ENCODE measurements around the gene LRMDA.

DNA sequence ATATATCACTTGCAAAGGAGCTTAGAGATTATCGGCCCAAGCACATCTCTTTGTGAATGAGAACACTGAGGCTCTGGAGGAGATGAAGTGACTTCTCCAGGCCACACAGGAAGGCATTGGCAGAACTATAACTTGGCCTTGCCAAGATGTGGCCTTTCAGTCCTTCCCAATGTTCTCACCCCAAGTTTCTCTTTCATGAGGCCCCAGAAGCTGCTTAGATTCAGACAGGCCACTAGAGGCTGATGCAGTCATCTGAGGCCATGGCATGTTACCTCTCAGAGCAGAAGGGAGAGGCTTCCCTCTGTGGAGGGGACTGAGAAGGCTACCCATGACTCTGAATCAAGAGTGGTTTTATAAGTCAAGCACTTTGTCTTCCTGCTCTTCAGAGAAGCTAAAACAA, 1003.7 kb downstream of the LRMDA start:
- TF ChIP-seq POLR2A (IDR thresholded peaks at IDR 0.05; ENCODE audit: low read length) (no peak), RFX5 (IDR thresholded peaks at IDR 0.05) (no peak), CTCF (IDR thresholded peaks at IDR 0.05) (no peak), REST (IDR thresholded peaks at IDR 0.05) (no peak), PHF8 (IDR thresholded peaks at IDR 0.05; ENCODE audit: borderline replicate concordance, low read depth) (no peak), EP300 (IDR thresholded peaks at IDR 0.05) (no peak), ZC3H11A (IDR thresholded peaks at IDR 0.05) (no peak), HEYL (CRISPR knock-in tag; IDR thresholded peaks at IDR 0.05) (no peak), KDM1A (IDR thresholded peaks at IDR 0.05; ENCODE audit: low read depth) (no peak), E2F6 (IDR thresholded peaks at IDR 0.05; ENCODE audit: borderline replicate concordance, low read depth) (no peak), CEBPB (IDR thresholded peaks at IDR 0.05) (no peak)

Data from A549 (cell line).